ENCODE results near the gene EFNA2. TPM values are rescaled to one million over a fixed set of nuclear protein-coding genes. Genes with fewer than 3 reads are reported as not detected.

The EFNA2 gene
- polyA plus RNA-seq, 1 of the 3 experiments (the other 2 are of a cell fraction) = 1.1 TPM

DNA sequence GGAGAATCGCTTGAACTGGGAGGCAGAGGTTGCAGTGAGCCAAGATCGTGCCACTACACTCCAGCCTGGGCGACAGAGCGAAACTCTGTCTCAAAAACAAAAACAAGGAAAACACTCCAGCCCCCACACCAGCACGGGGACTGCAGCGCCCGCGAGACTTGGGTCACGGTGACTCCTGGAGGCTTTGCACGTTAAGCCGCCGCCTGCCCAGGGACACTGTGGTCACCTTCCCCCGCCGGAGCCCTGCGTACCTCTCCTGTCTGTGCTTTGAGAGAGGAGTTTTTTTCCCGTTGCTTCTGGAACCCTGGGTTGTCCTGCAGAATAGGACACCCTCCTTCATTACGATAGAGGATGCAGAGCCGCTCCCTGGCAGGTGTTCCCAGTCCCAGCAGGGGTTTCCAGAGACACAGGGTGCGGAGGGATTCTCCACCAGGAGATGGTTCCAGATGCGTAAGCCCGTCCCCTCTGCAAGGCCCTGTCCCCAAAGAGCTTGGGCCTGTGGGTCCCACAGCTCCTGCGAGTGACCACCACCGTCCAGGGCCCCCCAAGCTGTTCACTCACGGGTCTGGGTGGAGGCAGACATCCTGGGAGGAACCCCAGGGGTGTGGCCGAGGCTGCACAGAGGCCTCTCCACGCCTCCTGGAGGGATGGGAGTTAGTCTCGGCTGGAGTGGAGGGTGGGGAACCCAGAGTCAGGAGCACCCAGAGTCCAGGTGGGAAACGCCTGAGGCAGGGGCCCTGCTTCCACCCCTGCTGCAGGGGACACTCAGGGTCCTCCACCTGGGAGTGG lies 55.2 kb downstream of the EFNA2 start (continued):
- TF ChIP-seq, protein P1, sequence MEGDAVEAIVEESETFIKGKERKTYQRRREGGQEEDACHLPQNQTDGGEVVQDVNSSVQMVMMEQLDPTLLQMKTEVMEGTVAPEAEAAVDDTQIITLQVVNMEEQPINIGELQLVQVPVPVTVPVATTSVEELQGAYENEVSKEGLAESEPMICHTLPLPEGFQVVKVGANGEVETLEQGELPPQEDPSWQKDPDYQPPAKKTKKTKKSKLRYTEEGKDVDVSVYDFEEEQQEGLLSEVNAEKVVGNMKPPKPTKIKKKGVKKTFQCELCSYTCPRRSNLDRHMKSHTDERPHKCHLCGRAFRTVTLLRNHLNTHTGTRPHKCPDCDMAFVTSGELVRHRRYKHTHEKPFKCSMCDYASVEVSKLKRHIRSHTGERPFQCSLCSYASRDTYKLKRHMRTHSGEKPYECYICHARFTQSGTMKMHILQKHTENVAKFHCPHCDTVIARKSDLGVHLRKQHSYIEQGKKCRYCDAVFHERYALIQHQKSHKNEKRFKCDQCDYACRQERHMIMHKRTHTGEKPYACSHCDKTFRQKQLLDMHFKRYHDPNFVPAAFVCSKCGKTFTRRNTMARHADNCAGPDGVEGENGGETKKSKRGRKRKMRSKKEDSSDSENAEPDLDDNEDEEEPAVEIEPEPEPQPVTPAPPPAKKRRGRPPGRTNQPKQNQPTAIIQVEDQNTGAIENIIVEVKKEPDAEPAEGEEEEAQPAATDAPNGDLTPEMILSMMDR (IDR thresholded peaks at IDR 0.05) = no peak
- TF ChIP-seq RFX5 (IDR thresholded peaks at IDR 0.05; ENCODE audit: low read length) = no peak

DNA sequence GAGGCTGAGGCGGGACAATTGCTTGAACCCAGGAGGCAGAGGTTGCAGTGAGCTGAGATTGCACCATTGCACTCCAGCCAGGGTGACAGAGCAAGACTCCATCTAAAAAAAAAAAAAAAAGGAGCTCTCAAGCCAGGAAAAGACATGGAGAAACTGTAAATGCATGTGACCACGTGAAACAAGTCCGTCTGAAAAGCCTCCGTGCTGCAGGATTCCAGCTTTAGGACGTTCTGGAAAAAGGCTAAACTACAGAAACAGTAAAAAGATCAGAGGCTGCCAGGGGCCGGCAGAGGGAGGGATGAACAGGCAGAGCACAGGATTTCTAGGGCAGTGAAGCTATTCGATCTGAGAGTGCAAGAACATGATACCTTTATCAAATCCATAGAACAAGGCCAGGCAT lies 57.4 kb downstream of the EFNA2 start:
- WGBS (ENCODE audit: low lambda C conversion rate) = 50% methylated on average over 7 of the region's 7 CpGs
- Histone ChIP-seq H3K9me2 (no peaks in the 10 kb centered on the region), H3K4me3 (ENCODE audit: low read depth in 2 of 2, low read length in 1 of 2) (no peak overlapping the region), H3K4me2 (no peak overlapping the region), H3K9ac (no peak overlapping the region), H2AFZ (ENCODE audit: low read depth) (no peak overlapping the region), H3F3A (replicated peaks; ENCODE audit: insufficient read depth) (no peaks in the 10 kb centered on the region), H3K79me2 (ENCODE audit: insufficient read depth) (no peaks in the 10 kb centered on the region), H3K4me1 (ENCODE audit: control insufficient read depth in 1 of 2, insufficient read depth in 2 of 2, low read depth in 1 of 2, low read length in 1 of 2) (no peaks in the 10 kb centered on the region), H3K9me3 (no peaks in the 10 kb centered on the region), H3K36me3 (replicated peaks in 1 of 2; ENCODE audit: control insufficient read depth in 1 of 2, insufficient read depth in 2 of 2, low read length in 1 of 2) (no peaks in the 10 kb centered on the region), H3K27ac (ENCODE audit: low read depth in 2 of 2, low read length in 1 of 2) (no peak overlapping the region), H3K27me3 (ENCODE audit: insufficient read depth) (no peaks in the 10 kb centered on the region), H4K20me1 (ENCODE audit: insufficient read depth) (no peaks in the 10 kb centered on the region)
- TF ChIP-seq RAD21 (IDR thresholded peaks at IDR 0.05; ENCODE audit: low read length) = no peak
- TF ChIP-seq, protein P2, sequence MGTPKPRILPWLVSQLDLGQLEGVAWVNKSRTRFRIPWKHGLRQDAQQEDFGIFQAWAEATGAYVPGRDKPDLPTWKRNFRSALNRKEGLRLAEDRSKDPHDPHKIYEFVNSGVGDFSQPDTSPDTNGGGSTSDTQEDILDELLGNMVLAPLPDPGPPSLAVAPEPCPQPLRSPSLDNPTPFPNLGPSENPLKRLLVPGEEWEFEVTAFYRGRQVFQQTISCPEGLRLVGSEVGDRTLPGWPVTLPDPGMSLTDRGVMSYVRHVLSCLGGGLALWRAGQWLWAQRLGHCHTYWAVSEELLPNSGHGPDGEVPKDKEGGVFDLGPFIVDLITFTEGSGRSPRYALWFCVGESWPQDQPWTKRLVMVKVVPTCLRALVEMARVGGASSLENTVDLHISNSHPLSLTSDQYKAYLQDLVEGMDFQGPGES (IDR thresholded peaks at IDR 0.05; ENCODE audit: low read depth, low read length) = no peak
- TF ChIP-seq NRF1 (IDR thresholded peaks at IDR 0.05; ENCODE audit: low read depth, low read length) = no peak
- no peak for TF ChIP-seq RFX5 (IDR thresholded peaks at IDR 0.05; ENCODE audit: low read length)
- TF ChIP-seq FOSL2 (IDR thresholded peaks at IDR 0.05; ENCODE audit: borderline replicate concordance, low read depth) = no peak
- TF ChIP-seq, protein P3, sequence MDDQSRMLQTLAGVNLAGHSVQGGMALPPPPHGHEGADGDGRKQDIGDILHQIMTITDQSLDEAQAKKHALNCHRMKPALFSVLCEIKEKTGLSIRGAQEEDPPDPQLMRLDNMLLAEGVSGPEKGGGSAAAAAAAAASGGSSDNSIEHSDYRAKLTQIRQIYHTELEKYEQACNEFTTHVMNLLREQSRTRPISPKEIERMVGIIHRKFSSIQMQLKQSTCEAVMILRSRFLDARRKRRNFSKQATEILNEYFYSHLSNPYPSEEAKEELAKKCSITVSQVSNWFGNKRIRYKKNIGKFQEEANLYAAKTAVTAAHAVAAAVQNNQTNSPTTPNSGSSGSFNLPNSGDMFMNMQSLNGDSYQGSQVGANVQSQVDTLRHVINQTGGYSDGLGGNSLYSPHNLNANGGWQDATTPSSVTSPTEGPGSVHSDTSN (IDR thresholded peaks at IDR 0.05) = no peak
- no peak for TF ChIP-seq RCOR1 (IDR thresholded peaks at IDR 0.05; ENCODE audit: low read length)
- TF ChIP-seq, protein P4, sequence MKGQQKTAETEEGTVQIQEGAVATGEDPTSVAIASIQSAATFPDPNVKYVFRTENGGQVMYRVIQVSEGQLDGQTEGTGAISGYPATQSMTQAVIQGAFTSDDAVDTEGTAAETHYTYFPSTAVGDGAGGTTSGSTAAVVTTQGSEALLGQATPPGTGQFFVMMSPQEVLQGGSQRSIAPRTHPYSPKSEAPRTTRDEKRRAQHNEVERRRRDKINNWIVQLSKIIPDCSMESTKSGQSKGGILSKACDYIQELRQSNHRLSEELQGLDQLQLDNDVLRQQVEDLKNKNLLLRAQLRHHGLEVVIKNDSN (IDR thresholded peaks at IDR 0.05; ENCODE audit: borderline replicate concordance, low read depth) = no peak
- no peak for DNase-seq
- ChIA-PET CTCF (interaction anchor here (1.5 kb wide), 1 partner anchor 27 kb away, joined by 6 read pairs; no protein-coding TSS in a partner anchor), POLR2A (no interaction called here)

Measured in SK-N-SH (cell line).